H9 (cell line): Measurements from ENCODE around the gene DPP6. TPM values are rescaled to one million over a fixed set of nuclear protein-coding genes. Genes with fewer than 3 reads are reported as not detected.

Experiments used
- DNase-seq: peaks from one replicate; pipeline ENCODE4 v3.0.0-alpha.2; 2017
- H2AFZ ChIP-seq: one replicate; pipeline ENCODE4 v1.6.1; 2013; ENCODE audit warnings: mild to moderate bottlenecking, low read length, control low read depth, moderate library complexity
- H2AK5ac ChIP-seq: 2 replicates; pipeline ENCODE4 v1.6.1; 2013; ENCODE audit warnings: low read length, control low read depth, mixed read lengths; ENCODE audit not compliant: insufficient read length
- H2BK120ac ChIP-seq: one replicate; pipeline ENCODE4 v1.6.1; 2013; ENCODE audit warnings: low read depth, mild to moderate bottlenecking, low read length, control low read depth, inconsistent platforms; ENCODE audit not compliant: poor library complexity, severe bottlenecking
- H2BK12ac ChIP-seq: 2 replicates; pipeline ENCODE4 v1.6.1; 2013; ENCODE audit warnings: low read length, control low read depth, mixed read lengths, low read depth; ENCODE audit not compliant: insufficient read length
- H2BK15ac ChIP-seq: 2 replicates; pipeline ENCODE4 v1.6.1; 2013; ENCODE audit warnings: low read depth, low read length, control low read depth
- H2BK20ac ChIP-seq: one replicate; pipeline ENCODE4 v1.6.1; 2013; ENCODE audit warnings: low read depth, mild to moderate bottlenecking, low read length, control low read depth, inconsistent platforms; ENCODE audit not compliant: poor library complexity, severe bottlenecking
- H2BK5ac ChIP-seq: 2 replicates; pipeline ENCODE4 v1.6.1; 2013; ENCODE audit warnings: low read length, control low read depth, mixed read lengths; ENCODE audit not compliant: insufficient read length
- H3K14ac ChIP-seq: 2 replicates; pipeline ENCODE4 v1.6.1; 2013; ENCODE audit warnings: low read length, control low read depth; ENCODE audit not compliant: insufficient read depth
- H3K18ac ChIP-seq: 2 replicates; pipeline ENCODE4 v1.6.1; 2013; ENCODE audit warnings: low read depth, mild to moderate bottlenecking, mixed read lengths, low read length, control low read depth; ENCODE audit not compliant: insufficient read length
- H3K23ac ChIP-seq: 2 replicates; pipeline ENCODE4 v1.6.1; 2013; ENCODE audit warnings: low read length, control low read depth, mixed read lengths, low read depth; ENCODE audit not compliant: insufficient read length
- H3K23me2 ChIP-seq: 2 replicates; pipeline ENCODE4 v1.6.1; 2013; ENCODE audit warnings: low read depth, mild to moderate bottlenecking, mixed read lengths, low read length, control low read depth; ENCODE audit not compliant: insufficient read length, poor library complexity, severe bottlenecking
- H3K27ac ChIP-seq: 2 replicates; pipeline ENCODE4 v1.5.1; 2013; ENCODE audit warnings: low read length, control low read depth, mixed read lengths, low read depth; ENCODE audit not compliant: insufficient read length
- H3K27me3 ChIP-seq: 2 replicates; pipeline ENCODE4 v1.6.1; 2013; ENCODE audit warnings: low read length, control low read depth, inconsistent platforms; ENCODE audit not compliant: insufficient read depth
- H3K4ac ChIP-seq: 2 replicates; pipeline ENCODE4 v1.6.1; 2013; ENCODE audit warnings: low read depth, mild to moderate bottlenecking, control low read depth, inconsistent platforms, low read length, moderate library complexity
- H3K4me1 ChIP-seq: 2 replicates; pipeline ENCODE4 v1.6.1; 2013; ENCODE audit warnings: low read length, control low read depth, inconsistent platforms; ENCODE audit not compliant: insufficient read depth
- H3K4me2 ChIP-seq: 2 replicates; pipeline ENCODE4 v1.6.1; 2013; ENCODE audit warnings: low read length, control low read depth, mixed read lengths; ENCODE audit not compliant: insufficient read length, insufficient read depth
- H3K56ac ChIP-seq: 2 replicates; pipeline ENCODE4 v1.6.1; 2013; ENCODE audit warnings: low read depth, mild to moderate bottlenecking, mixed read lengths, low read length, control low read depth; ENCODE audit not compliant: insufficient read length
- H3K79me1 ChIP-seq: 2 replicates; pipeline ENCODE4 v1.6.1; 2013; ENCODE audit warnings: low read depth, mild to moderate bottlenecking, moderate library complexity, low read length, control low read depth, inconsistent platforms; ENCODE audit not compliant: insufficient read depth, poor library complexity, severe bottlenecking
- H3K79me2 ChIP-seq: 2 replicates; pipeline ENCODE4 v1.6.1; 2013; ENCODE audit warnings: low read length, control low read depth, inconsistent platforms; ENCODE audit not compliant: insufficient read depth
- H3K9ac ChIP-seq: 2 replicates; pipeline ENCODE4 v1.6.1; 2013; ENCODE audit warnings: low read length, control low read depth, mixed read lengths; ENCODE audit not compliant: insufficient read length; ENCODE audit errors: extremely low read depth
- H3K9me3 ChIP-seq: one replicate; pipeline ENCODE4 v1.6.1; 2013; ENCODE audit warnings: low read depth, low read length, inconsistent platforms; ENCODE audit not compliant: control insufficient read depth
- H3T11ph ChIP-seq: one replicate; pipeline ENCODE4 v1.6.1; 2013; ENCODE audit warnings: mild to moderate bottlenecking, low read length, control low read depth, inconsistent platforms
- H4K20me1 ChIP-seq: one replicate; pipeline ENCODE4 v1.6.1; 2013; ENCODE audit not compliant: control insufficient read depth, insufficient read length, insufficient read depth
- H4K5ac ChIP-seq: 2 replicates; pipeline ENCODE4 v1.6.1; 2013; ENCODE audit warnings: low read depth, mild to moderate bottlenecking, mixed read lengths, low read length, control low read depth; ENCODE audit not compliant: insufficient read length
- H4K8ac ChIP-seq: replicated peaks from 2 replicates; pipeline ENCODE4 v1.6.1; 2013; ENCODE audit warnings: low read length, control low read depth, mixed read lengths, low read depth; ENCODE audit not compliant: insufficient read length
- H4K91ac ChIP-seq: 2 replicates; pipeline ENCODE4 v1.6.1; 2013; ENCODE audit warnings: low read depth, mild to moderate bottlenecking, moderate library complexity, mixed read lengths, low read length, control low read depth; ENCODE audit not compliant: insufficient read length
- H3K27ac Mint-ChIP-seq, 3 experiments: 2 replicates in 2 of 3; 3 replicates in 1 of 3; pipeline ENCODE4 v1.8.0; 2020 to 2021; ENCODE audit warnings: mixed read lengths in 3 of 3, mild to moderate bottlenecking in 1 of 3, moderate library complexity in 1 of 3
- H3K27me3 Mint-ChIP-seq: 2 replicates; pipeline ENCODE4 v1.8.0; 2021; ENCODE audit warnings: low read depth, mild to moderate bottlenecking, moderate library complexity, mixed read lengths
- H3K36me3 Mint-ChIP-seq, 3 experiments: 2 replicates in 2 of 3; 3 replicates in 1 of 3; pipeline ENCODE4 v1.8.0; 2020 to 2021; ENCODE audit warnings: low read depth in 3 of 3, mixed read lengths in 3 of 3; ENCODE audit not compliant: insufficient read depth in 1 of 3
- H3K4me1 Mint-ChIP-seq, 2 experiments: 2 replicates each; pipeline ENCODE4 v1.8.0; 2020; ENCODE audit warnings: mixed read lengths in 2 of 2
- H3K4me3 Mint-ChIP-seq, 2 experiments: 2 replicates in 1 of 2; 3 replicates in 1 of 2; pipeline ENCODE4 v1.8.0; 2020 to 2021; ENCODE audit warnings: mild to moderate bottlenecking in 2 of 2, mixed read lengths in 2 of 2, moderate library complexity in 1 of 2
- H3K9me3 Mint-ChIP-seq, 2 experiments: 2 replicates in 1 of 2; 3 replicates in 1 of 2; pipeline ENCODE4 v1.8.0; 2020; ENCODE audit warnings: mild to moderate bottlenecking in 2 of 2, mixed read lengths in 2 of 2, moderate library complexity in 1 of 2
- WGBS: extraction: QIAGEN DNeasy Blood & Tissue Kit; methylation state at CpG from one replicate; pipeline ENCODE4 v1.1.7; 2013; ENCODE audit warnings: missing lambda C conversion rate, low lambda C conversion rate, mixed read lengths; ENCODE audit not compliant: insufficient read length; ENCODE audit errors: extremely low coverage; 5-methylcytosine and 5-hydroxymethylcytosine counted together
- total RNA-seq: library from RNA; stranded (reverse); gene quantifications from 2 replicates; pipeline ENCODE4 v1.2.1, GENCODE V29; 2021
- TF ChIP-seq, protein P1 (sequence below): fragments of 200-600 bp; sonication (generic); conservative IDR thresholded peaks from 3 replicates; pipeline ENCODE4 v1.8.0; 2021; ENCODE audit warnings: antibody characterized with exemption, mild to moderate bottlenecking

DPP6 gene
- total RNA-seq, 1 experiment from 2014 or later, result 4.5 TPM

GRCh38 chr7:154653281-154653680 is 601.1 kb downstream of the DPP6 start:
- Histone ChIP-seq H3K23me2 (no peaks in the 10 kb centered on the region), H4K91ac (no peak overlapping the region), H2BK120ac (no peak overlapping the region), H3K14ac (no peak overlapping the region), H3K27ac (no peak overlapping the region), H3K9me3 (no peaks in the 10 kb centered on the region), H4K20me1 (no peaks in the 10 kb centered on the region), H3K9ac (no peak overlapping the region), H2AFZ (no peak overlapping the region), H3K4ac (no peak overlapping the region), H3K79me1 (no peaks in the 10 kb centered on the region), H3K4me2 (no peak overlapping the region), H2BK12ac (no peak overlapping the region), H2BK20ac (no peak overlapping the region), H3T11ph (no peak overlapping the region), H3K79me2 (no peaks in the 10 kb centered on the region), H3K56ac (no peak overlapping the region), H4K8ac (no peak overlapping the region), H2AK5ac (no peak overlapping the region), H3K23ac (no peak overlapping the region), H4K5ac (no peak overlapping the region), H3K4me1 (no peaks in the 10 kb centered on the region), H3K18ac (no peak overlapping the region), H2BK5ac (no peak overlapping the region), H3K27me3 (no peaks in the 10 kb centered on the region), H2BK15ac (no peak overlapping the region)
- peaks cover 3 to 5% (median 3%) of the 10 kb centered on the region in 3 experiments; a peak in 4 of 7 replicates for H3K36me3 Mint-ChIP-seq
- no peaks in the 10 kb centered on the region for H3K4me1 Mint-ChIP-seq
- DNase-seq, result no peak
- H3K9me3 Mint-ChIP-seq, result peaks cover 7% of the 10 kb centered on the region in 2 experiments; a peak in 4 of 5 replicates
- no peak overlapping the region for H3K27ac Mint-ChIP-seq
- no peak overlapping the region for H3K4me3 Mint-ChIP-seq
- TF ChIP-seq, protein P1, sequence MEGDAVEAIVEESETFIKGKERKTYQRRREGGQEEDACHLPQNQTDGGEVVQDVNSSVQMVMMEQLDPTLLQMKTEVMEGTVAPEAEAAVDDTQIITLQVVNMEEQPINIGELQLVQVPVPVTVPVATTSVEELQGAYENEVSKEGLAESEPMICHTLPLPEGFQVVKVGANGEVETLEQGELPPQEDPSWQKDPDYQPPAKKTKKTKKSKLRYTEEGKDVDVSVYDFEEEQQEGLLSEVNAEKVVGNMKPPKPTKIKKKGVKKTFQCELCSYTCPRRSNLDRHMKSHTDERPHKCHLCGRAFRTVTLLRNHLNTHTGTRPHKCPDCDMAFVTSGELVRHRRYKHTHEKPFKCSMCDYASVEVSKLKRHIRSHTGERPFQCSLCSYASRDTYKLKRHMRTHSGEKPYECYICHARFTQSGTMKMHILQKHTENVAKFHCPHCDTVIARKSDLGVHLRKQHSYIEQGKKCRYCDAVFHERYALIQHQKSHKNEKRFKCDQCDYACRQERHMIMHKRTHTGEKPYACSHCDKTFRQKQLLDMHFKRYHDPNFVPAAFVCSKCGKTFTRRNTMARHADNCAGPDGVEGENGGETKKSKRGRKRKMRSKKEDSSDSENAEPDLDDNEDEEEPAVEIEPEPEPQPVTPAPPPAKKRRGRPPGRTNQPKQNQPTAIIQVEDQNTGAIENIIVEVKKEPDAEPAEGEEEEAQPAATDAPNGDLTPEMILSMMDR, result no peak
- peaks cover 4% of the 10 kb centered on the region for H3K27me3 Mint-ChIP-seq
- no CpG with 5 or more reads among the region's 1 CpG for whole genome bisulfite sequencing
